Measurements from ENCODE around the gene HTRA3.

The HTRA3 gene

GRCh38 chr4:8277356-8278008 is 7.9 kb downstream of the HTRA3 start:
- Mint-ChIP-seq H3K27me3 (ENCODE audit: low read depth) (peaks cover 16% of the 10 kb centered on the region), H3K9me3 (no peaks in the 10 kb centered on the region), H3K4me1 (peaks cover 51% of the 10 kb centered on the region), H3K36me3 (ENCODE audit: low read depth) (no peaks in the 10 kb centered on the region), H3K4me3 (no peak overlapping the region), H3K27ac (peak overlapping the region; percentile 93 to 98 (median 97))
- TF ChIP-seq CTCF (IDR thresholded peaks at IDR 0.05; ENCODE audit: unreplicated experiment in 3 of 3), result no peak

- peak overlapping the region; percentile 93 to 98 (median 97) for H3K27ac Mint-ChIP-seq
- no peak for TF ChIP-seq CTCF (IDR thresholded peaks at IDR 0.05; ENCODE audit: unreplicated experiment in 3 of 3)
These were observed 8.4 kb downstream of the HTRA3 start for GRCh38 chr4:8278009-8278395.

GRCh38 chr4:8278421-8279287 is 9.1 kb downstream of the HTRA3 start:
- Mint-ChIP-seq H3K4me1 (peaks cover 61% of the 10 kb centered on the region), H3K36me3 (ENCODE audit: low read depth) (no peaks in the 10 kb centered on the region), H3K27me3 (ENCODE audit: low read depth) (peaks cover 16% of the 10 kb centered on the region), H3K27ac (peak overlapping the region; percentile 93 to 98 (median 97)), H3K9me3 (no peaks in the 10 kb centered on the region), H3K4me3 (peak overlapping the region; percentile 42 to 58 (median 56))
- no peak for TF ChIP-seq CTCF (IDR thresholded peaks at IDR 0.05; ENCODE audit: unreplicated experiment in 3 of 3)

More at GRCh38 chr4:8278009-8278395, 8.4 kb downstream of the HTRA3 start:
- no peaks in the 10 kb centered on the region for H3K36me3 Mint-ChIP-seq (ENCODE audit: low read depth)
- H3K27me3 Mint-ChIP-seq (ENCODE audit: low read depth), result peaks cover 16% of the 10 kb centered on the region
- H3K4me1 Mint-ChIP-seq, result peaks cover 55% of the 10 kb centered on the region
- no peaks in the 10 kb centered on the region for H3K9me3 Mint-ChIP-seq
- H3K4me3 Mint-ChIP-seq, result peak overlapping the region in 2 of 3 experiments; percentile 56 to 58

- TF ChIP-seq CTCF (IDR thresholded peaks at IDR 0.05; ENCODE audit: unreplicated experiment in 3 of 3), result no peak
- H3K4me3 Mint-ChIP-seq, result peak overlapping the region; percentile 26 to 53 (median 42)
- peaks cover 16% of the 10 kb centered on the region for H3K27me3 Mint-ChIP-seq (ENCODE audit: low read depth)
- peak overlapping the region; percentile 93 to 98 (median 97) for H3K27ac Mint-ChIP-seq
- peaks cover 56% of the 10 kb centered on the region for H3K4me1 Mint-ChIP-seq
- H3K9me3 Mint-ChIP-seq, result no peaks in the 10 kb centered on the region
- no peaks in the 10 kb centered on the region for H3K36me3 Mint-ChIP-seq (ENCODE audit: low read depth)
These were observed 10.0 kb downstream of the HTRA3 start for GRCh38 chr4:8279321-8280157.

- Mint-ChIP-seq H3K27me3 (ENCODE audit: low read depth) (peaks cover 14% of the 10 kb centered on the region), H3K4me1 (peaks cover 55% of the 10 kb centered on the region), H3K27ac (peak overlapping the region; percentile 63 to 93 (median 80)), H3K9me3 (no peaks in the 10 kb centered on the region), H3K4me3 (no peak overlapping the region), H3K36me3 (ENCODE audit: low read depth) (no peaks in the 10 kb centered on the region)
- TF ChIP-seq CTCF (IDR thresholded peaks at IDR 0.05; ENCODE audit: unreplicated experiment in 3 of 3), result no peak
These were observed 10.8 kb downstream of the HTRA3 start for GRCh38 chr4:8280158-8280875.

Measured in nephron (organoid).